HG03354 (cell line): ENCODE measurements around the gene LSG1.
"Not testable (repeated sequence)": the region's sequence is repeated elsewhere in the genome, so short reads cannot be mapped to it uniquely, and the experiment has no call there.

Source experiments
- ATAC-seq: cut with Tn5 transposase; IDR thresholded peaks from one replicate; pipeline ENCODE4 v1.9.1; 2021; ENCODE audit warnings: mild to moderate bottlenecking; ENCODE audit not compliant: unreplicated experiment, poor library complexity, severe bottlenecking

LSG1 gene

GRCh38 chr3:194622621-194623340, 49.2 kb downstream of the LSG1 start:
- no peak for ATAC-seq

GRCh38 chr3:194621947-194622346, 50.0 kb downstream of the LSG1 start:
- ATAC-seq: no peak

- no peak for ATAC-seq
These were observed 51.8 kb downstream of the LSG1 start for GRCh38 chr3:194620196-194620595.

GRCh38 chr3:194619741-194620140, 52.2 kb downstream of the LSG1 start:
- ATAC-seq: no peak

GRCh38 chr3:194618858-194619608, 53.0 kb downstream of the LSG1 start:
- no peak for ATAC-seq

GRCh38 chr3:194617827-194618226, 54.2 kb downstream of the LSG1 start:
- ATAC-seq: no peak

- no peak for ATAC-seq
These were observed 54.8 kb downstream of the LSG1 start for GRCh38 chr3:194617143-194617671.

- ATAC-seq: no peak
These were observed 56.8 kb downstream of the LSG1 start for GRCh38 chr3:194615226-194615625.

- ATAC-seq: no peak
These were observed 59.8 kb downstream of the LSG1 start for GRCh38 chr3:194612221-194612620.

- no peak for ATAC-seq
These were observed 61.3 kb downstream of the LSG1 start for GRCh38 chr3:194610689-194611088.

GRCh38 chr3:194609601-194610000, 62.4 kb downstream of the LSG1 start:
- no peak for ATAC-seq

- no peak for ATAC-seq
These were observed 63.0 kb downstream of the LSG1 start for GRCh38 chr3:194608981-194609380.

GRCh38 chr3:194607592-194608389, 64.2 kb downstream of the LSG1 start:
- no peak for ATAC-seq

- ATAC-seq: no peak
These were observed 65.0 kb downstream of the LSG1 start for GRCh38 chr3:194606941-194607340.

- no peak for ATAC-seq
These were observed 65.8 kb downstream of the LSG1 start for GRCh38 chr3:194606163-194606562.

GRCh38 chr3:194605314-194605713, 66.7 kb downstream of the LSG1 start:
- ATAC-seq: not testable (repeated sequence)

GRCh38 chr3:194604837-194605236, 67.2 kb downstream of the LSG1 start:
- no peak for ATAC-seq

GRCh38 chr3:194604126-194604525, 67.9 kb downstream of the LSG1 start:
- no peak for ATAC-seq

- no peak for ATAC-seq
These were observed 69.3 kb downstream of the LSG1 start for GRCh38 chr3:194602669-194603171.
